Fibroblast of lung (primary cell): Measurements from ENCODE around the gene RAB30. TPM values are rescaled to one million over a fixed set of nuclear protein-coding genes. Genes with fewer than 3 reads are reported as not detected.

Source experiments
- DNase-seq, 2 donors: peaks; one replicate each; pipeline versions ENCODE4 v3.0.0 to v3.0.0-alpha.2; 2010; ENCODE audit warnings: low read depth in 2 of 2
- H2AFZ ChIP-seq: 2 replicates; pipeline ENCODE4 v1.5.1; 2012; ENCODE audit warnings: low read length, control low read depth, inconsistent platforms
- H3K27ac ChIP-seq: 2 replicates; pipeline ENCODE4 v1.5.1; 2011; ENCODE audit warnings: low read length, control low read depth; ENCODE audit not compliant: insufficient read depth
- H3K27me3 ChIP-seq: 2 replicates; pipeline ENCODE4 v1.5.1; 2011; ENCODE audit warnings: mild to moderate bottlenecking, low read length; ENCODE audit not compliant: control insufficient read depth, insufficient read depth
- H3K36me3 ChIP-seq: 2 replicates; pipeline ENCODE4 v1.5.1; 2011; ENCODE audit warnings: low read length; ENCODE audit not compliant: control insufficient read depth, insufficient read depth
- H3K4me1 ChIP-seq: 2 replicates; pipeline ENCODE4 v1.5.1; 2011; ENCODE audit warnings: low read length; ENCODE audit not compliant: control insufficient read depth, insufficient read depth; ENCODE audit errors: extremely low read depth
- H3K4me2 ChIP-seq: 2 replicates; pipeline ENCODE4 v1.5.1; 2011; ENCODE audit warnings: low read length, control low read depth; ENCODE audit not compliant: insufficient read depth; ENCODE audit errors: extremely low read depth
- H3K4me3 ChIP-seq, 4 experiments: fragments of 200-600 bp in 1 of 4; sonication (generic) in 1 of 4; replicated peaks in 1 of 4; 2 replicates each; pipeline ENCODE4 v1.5.1; 2011 to 2016; ENCODE audit warnings: low read length in 4 of 4, low read depth in 3 of 4, mild to moderate bottlenecking in 3 of 4, control low read depth in 2 of 4, inconsistent platforms in 1 of 4, mixed read lengths in 1 of 4; ENCODE audit not compliant: insufficient read depth in 1 of 4; ENCODE audit errors: control extremely low read depth in 1 of 4
- H3K79me2 ChIP-seq: 2 replicates; pipeline ENCODE4 v1.5.1; 2012; ENCODE audit warnings: mild to moderate bottlenecking, low read length, inconsistent platforms; ENCODE audit not compliant: control insufficient read depth, insufficient read depth
- H3K9ac ChIP-seq: 2 replicates; pipeline ENCODE4 v1.5.1; 2011; ENCODE audit warnings: mild to moderate bottlenecking, low read length, control low read depth; ENCODE audit not compliant: insufficient read depth
- H3K9me3 ChIP-seq: 2 replicates; pipeline ENCODE4 v1.5.1; 2012; ENCODE audit warnings: low read depth, low read length; ENCODE audit not compliant: control insufficient read depth, insufficient read depth
- H4K20me1 ChIP-seq: 2 replicates; pipeline ENCODE4 v1.5.1; 2011; ENCODE audit warnings: low read length; ENCODE audit not compliant: control insufficient read depth, insufficient read depth; ENCODE audit errors: extremely low read depth
- EZH2 ChIP-seq: IDR thresholded peaks from 2 replicates; pipeline ENCODE4 v1.5.1; 2012; ENCODE audit warnings: low read length, control low read depth, mild to moderate bottlenecking; ENCODE audit errors: missing control alignments
- polyA plus RNA-seq, 2 donors: library from polyadenylated mRNA; depleted of rRNA in 1 of 2; stranded (reverse) in 1 of 2; unstranded in 1 of 2; fragments of >200 nt; gene quantifications; 2 replicates each; pipeline ENCODE4 v1.2.1, GENCODE V29; 2011 to 2012; ENCODE audit warnings: missing spikeins in 1 of 2
- total RNA-seq: library from RNA; depleted of rRNA; stranded (reverse); fragments of >200 nt; gene quantifications from 2 replicates; pipeline ENCODE4 v1.2.1, GENCODE V29; 2014
- TF ChIP-seq, protein P1 (sequence below), 2 donors: IDR thresholded peaks in 1 of 2; conservative IDR thresholded peaks in 1 of 2; 1 replicate in 1 of 2; 2 replicates in 1 of 2; pipeline ENCODE4 v1.5.1; 2011 to 2012; ENCODE audit warnings: low read length in 2 of 2, control low read depth in 1 of 2, inconsistent platforms in 1 of 2, low read depth in 1 of 2, mild to moderate bottlenecking in 1 of 2

Gene RAB30
- total and polyA plus RNA-seq, 2 donors (not counting 1 experiment from before 2014, with no cell fraction given), result 33.9 to 45.2 TPM

DNA sequence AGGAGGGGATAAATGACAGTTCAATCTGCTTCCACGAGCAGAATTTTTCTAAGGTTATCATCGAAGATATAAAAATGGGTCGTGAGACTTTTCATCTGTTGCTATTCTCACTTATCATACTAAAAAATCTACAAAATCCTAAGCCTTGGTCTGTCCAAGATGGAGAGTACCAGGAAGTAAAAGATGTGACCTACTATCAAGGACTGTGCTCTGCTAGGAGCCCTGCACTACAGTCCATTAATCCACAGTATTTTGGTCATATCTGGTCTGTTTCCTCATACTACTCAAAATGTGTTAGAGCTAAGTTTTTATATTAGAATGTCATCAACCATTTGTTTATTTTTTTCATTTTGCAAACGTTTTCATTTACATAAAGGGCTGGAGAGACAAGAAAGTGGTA lies 90.8 kb downstream of the RAB30 start:
- Histone ChIP-seq H3K9me3 (no peaks in the 10 kb centered on the region), H2AFZ (no peak overlapping the region), H3K4me2 (no peak overlapping the region), H3K4me1 (peaks cover 7% of the 10 kb centered on the region), H3K27ac (no peak overlapping the region), H3K4me3 (no peak overlapping the region), H3K27me3 (no peaks in the 10 kb centered on the region), H3K9ac (no peak overlapping the region), H3K36me3 (no peaks in the 10 kb centered on the region), H4K20me1 (no peaks in the 10 kb centered on the region), H3K79me2 (no peaks in the 10 kb centered on the region)
- TF ChIP-seq EZH2, result no peak
- no peak for DNase-seq

DNA sequence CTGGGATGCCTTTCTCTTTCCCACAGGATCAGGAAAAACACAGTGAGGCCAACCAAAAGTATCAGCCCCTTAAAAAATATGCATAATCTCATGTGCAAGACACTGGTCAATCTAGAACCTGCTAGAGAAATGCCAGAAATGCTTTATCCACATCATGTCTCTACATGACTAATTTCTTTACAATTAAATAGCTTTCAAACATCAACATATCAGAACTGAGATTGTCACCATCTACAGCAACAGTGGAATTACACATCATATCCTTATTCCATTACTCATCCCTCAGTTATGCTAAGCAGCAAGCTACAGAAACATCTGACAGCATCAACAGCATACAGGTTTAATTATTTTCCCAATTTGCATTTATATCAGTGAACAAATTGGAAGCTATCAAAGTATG lies 91.4 kb downstream of the RAB30 start:
- Histone ChIP-seq H4K20me1 (no peaks in the 10 kb centered on the region), H3K9me3 (no peaks in the 10 kb centered on the region), H2AFZ (no peak overlapping the region), H3K4me3 (no peak overlapping the region), H3K27ac (peak overlapping the region; percentile 11), H3K9ac (no peak overlapping the region), H3K4me2 (peak overlapping the region; percentile 51), H3K27me3 (no peaks in the 10 kb centered on the region), H3K36me3 (no peaks in the 10 kb centered on the region), H3K79me2 (no peaks in the 10 kb centered on the region), H3K4me1 (peaks cover 7% of the 10 kb centered on the region)
- TF ChIP-seq, protein P1, sequence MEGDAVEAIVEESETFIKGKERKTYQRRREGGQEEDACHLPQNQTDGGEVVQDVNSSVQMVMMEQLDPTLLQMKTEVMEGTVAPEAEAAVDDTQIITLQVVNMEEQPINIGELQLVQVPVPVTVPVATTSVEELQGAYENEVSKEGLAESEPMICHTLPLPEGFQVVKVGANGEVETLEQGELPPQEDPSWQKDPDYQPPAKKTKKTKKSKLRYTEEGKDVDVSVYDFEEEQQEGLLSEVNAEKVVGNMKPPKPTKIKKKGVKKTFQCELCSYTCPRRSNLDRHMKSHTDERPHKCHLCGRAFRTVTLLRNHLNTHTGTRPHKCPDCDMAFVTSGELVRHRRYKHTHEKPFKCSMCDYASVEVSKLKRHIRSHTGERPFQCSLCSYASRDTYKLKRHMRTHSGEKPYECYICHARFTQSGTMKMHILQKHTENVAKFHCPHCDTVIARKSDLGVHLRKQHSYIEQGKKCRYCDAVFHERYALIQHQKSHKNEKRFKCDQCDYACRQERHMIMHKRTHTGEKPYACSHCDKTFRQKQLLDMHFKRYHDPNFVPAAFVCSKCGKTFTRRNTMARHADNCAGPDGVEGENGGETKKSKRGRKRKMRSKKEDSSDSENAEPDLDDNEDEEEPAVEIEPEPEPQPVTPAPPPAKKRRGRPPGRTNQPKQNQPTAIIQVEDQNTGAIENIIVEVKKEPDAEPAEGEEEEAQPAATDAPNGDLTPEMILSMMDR (conservative IDR thresholded peaks at IDR 0.05 in 1 of 2, IDR thresholded peaks at IDR 0.05 in 1 of 2; ENCODE audit: low read depth in 1 of 2, low read length in 2 of 2), result no peak
- TF ChIP-seq EZH2, result no peak
- DNase-seq, result peak; percentile 43 to 90

- Histone ChIP-seq H3K4me1 (peaks cover 7% of the 10 kb centered on the region), H3K4me3 (no peak overlapping the region)
- TF ChIP-seq EZH2, result no peak
- TF ChIP-seq, protein P1 (conservative IDR thresholded peaks at IDR 0.05 in 1 of 2, IDR thresholded peaks at IDR 0.05 in 1 of 2; ENCODE audit: low read depth in 1 of 2, low read length in 2 of 2), result no peak
These were observed 91.9 kb downstream of the RAB30 start for GRCh38 chr11:82979824-82980223.

More at GRCh38 chr11:82979824-82980223, 91.9 kb downstream of the RAB30 start:
- no peak for DNase-seq
- H3K79me2 ChIP-seq, result no peaks in the 10 kb centered on the region
- H3K4me2 ChIP-seq, result no peak overlapping the region
- H3K9ac ChIP-seq, result no peak overlapping the region
- no peak overlapping the region for H2AFZ ChIP-seq
- H3K27me3 ChIP-seq, result no peaks in the 10 kb centered on the region
- no peaks in the 10 kb centered on the region for H4K20me1 ChIP-seq
- H3K9me3 ChIP-seq, result no peaks in the 10 kb centered on the region
- H3K27ac ChIP-seq, result peak overlapping the region; percentile 11
- H3K36me3 ChIP-seq, result no peaks in the 10 kb centered on the region
